MCF 10A (cell line): ENCODE measurements around the gene RAI14. TPM values are rescaled to one million over a fixed set of nuclear protein-coding genes. Genes with fewer than 3 reads are reported as not detected.

Source experiments
- BruUV-seq: library from RNA; stranded (reverse); fragments of 400-500 nt; replicated peaks from 2 replicates; lab custom pipeline; 2021; lab: Mats Ljungman, UMichigan
- CTCF ChIA-PET: fragments of 300-600 bp; sonication (Branson Sonifier 250); formaldehyde crosslinking; extraction: SDS; loops from one replicate; lab custom pipeline; 2021; ENCODE audit warnings: antibody characterized with exemption, inconsistent platforms; lab: Yijun Ruan, JAX
- POLR2A ChIA-PET: fragments of 300-600, 350-650 bp; sonication (Branson Sonifier 250); formaldehyde crosslinking; extraction: SDS; loops from one replicate; lab custom pipeline; 2020; ENCODE audit warnings: antibody characterized with exemption, inconsistent platforms; lab: Yijun Ruan, JAX
- DNase-seq: peaks from one replicate; pipeline ENCODE4 v3.0.0-alpha.2; 2018; ENCODE audit not compliant: unreplicated experiment
- H3K27ac Mint-ChIP-seq: one replicate; pipeline ENCODE4 v1.8.0; 2022; ENCODE audit warnings: mild to moderate bottlenecking, low read depth, mixed read lengths; ENCODE audit not compliant: unreplicated experiment
- H3K27me3 Mint-ChIP-seq: one replicate; pipeline ENCODE4 v1.8.0; 2022; ENCODE audit warnings: mixed read lengths; ENCODE audit not compliant: insufficient read depth, unreplicated experiment
- H3K36me3 Mint-ChIP-seq: one replicate; pipeline ENCODE4 v1.8.0; 2022; ENCODE audit warnings: mild to moderate bottlenecking, moderate library complexity, mixed read lengths; ENCODE audit not compliant: insufficient read depth, unreplicated experiment
- H3K4me1 Mint-ChIP-seq: one replicate; pipeline ENCODE4 v1.8.0; 2022; ENCODE audit warnings: mixed read lengths; ENCODE audit not compliant: insufficient read depth, unreplicated experiment
- H3K4me3 Mint-ChIP-seq: one replicate; pipeline ENCODE4 v1.8.0; 2022; ENCODE audit warnings: mild to moderate bottlenecking, moderate library complexity, mixed read lengths; ENCODE audit not compliant: unreplicated experiment
- H3K9me3 Mint-ChIP-seq: one replicate; pipeline ENCODE4 v1.8.0; 2022; ENCODE audit warnings: mixed read lengths; ENCODE audit not compliant: unreplicated experiment
- CTCF ChIP-seq: fragments of 200-600 bp; IDR thresholded peaks from one replicate; pipeline ENCODE4 v1.8.0; 2022; ENCODE audit warnings: antibody characterized with exemption, mild to moderate bottlenecking; ENCODE audit not compliant: unreplicated experiment
- intact Hi-C: fragments of 100-400 bp; cut with micrococcal nuclease; formaldehyde crosslinking; loops from 2 replicates; pipeline ENCODE4 v1.14.1; 2022
- total RNA-seq: library from RNA; stranded (reverse); gene quantifications from 2 replicates; pipeline ENCODE4 v1.2.3, GENCODE V29; 2022

The RAI14 gene
- total RNA-seq, 1 experiment from 2014 or later = 47.6 TPM

GRCh38 chr5:34803974-34804732, 148.0 kb downstream of the RAI14 start:
- no peak for TF ChIP-seq CTCF
- no peaks in the 10 kb centered on the region for H3K27me3 Mint-ChIP-seq
- intact Hi-C loops = loop anchor here (5.0 kb wide), 1 partner anchor 282 kb away; no protein-coding TSS in a partner anchor
- H3K4me3 Mint-ChIP-seq = no peak overlapping the region
- CTCF ChIA-PET = interaction anchor here (0.6 to 0.9 kb wide), 2 partner anchors 144 to 289 kb away, joined by 3 read pairs; no protein-coding TSS in a partner anchor
- H3K27ac Mint-ChIP-seq = no peak overlapping the region
- no TSS peak for BruUV-seq
- H3K9me3 Mint-ChIP-seq = no peaks in the 10 kb centered on the region
- H3K36me3 Mint-ChIP-seq = peaks cover 23% of the 10 kb centered on the region
- POLR2A ChIA-PET = no interaction called here
- DNase-seq = no peak
- H3K4me1 Mint-ChIP-seq = no peaks in the 10 kb centered on the region

GRCh38 chr5:34804913-34805312, 148.8 kb downstream of the RAI14 start:
- Mint-ChIP-seq H3K4me3 (no peak overlapping the region), H3K9me3 (no peaks in the 10 kb centered on the region), H3K4me1 (no peaks in the 10 kb centered on the region), H3K27me3 (no peaks in the 10 kb centered on the region), H3K27ac (no peak overlapping the region), H3K36me3 (peaks cover 19% of the 10 kb centered on the region)
- no peak for DNase-seq
- CTCF ChIA-PET = interaction anchor here (0.7 kb wide), 1 partner anchor 19 kb away, joined by 3 read pairs; no protein-coding TSS in a partner anchor
- BruUV-seq = no TSS peak
- POLR2A ChIA-PET = no interaction called here
- TF ChIP-seq CTCF = no peak
- intact Hi-C loops = loop anchor here (5.0 kb wide), 1 partner anchor 283 kb away; no protein-coding TSS in a partner anchor

- TF ChIP-seq CTCF = no peak
- H3K9me3 Mint-ChIP-seq = no peaks in the 10 kb centered on the region
- no peak for DNase-seq
- H3K4me1 Mint-ChIP-seq = no peaks in the 10 kb centered on the region
- intact Hi-C loops = no loop called here
- CTCF ChIA-PET = interaction anchor here (1.1 kb wide), 1 partner anchor 71 kb away, joined by 3 read pairs; no protein-coding TSS in a partner anchor
- peaks cover 10% of the 10 kb centered on the region for H3K36me3 Mint-ChIP-seq
- BruUV-seq = no TSS peak
- H3K4me3 Mint-ChIP-seq = no peak overlapping the region
- H3K27me3 Mint-ChIP-seq = no peaks in the 10 kb centered on the region
- POLR2A ChIA-PET = no interaction called here
- no peak overlapping the region for H3K27ac Mint-ChIP-seq
Measured at GRCh38 chr5:34806532-34806931, 150.4 kb downstream of the RAI14 start.

- no TSS peak for BruUV-seq
Measured at GRCh38 chr5:34811706-34812105, 155.6 kb downstream of the RAI14 start.

More at GRCh38 chr5:34811706-34812105, 155.6 kb downstream of the RAI14 start:
- peaks cover 12% of the 10 kb centered on the region for H3K36me3 Mint-ChIP-seq
- DNase-seq = no peak
- no peaks in the 10 kb centered on the region for H3K9me3 Mint-ChIP-seq
- H3K4me3 Mint-ChIP-seq = no peak overlapping the region
- H3K27ac Mint-ChIP-seq = no peak overlapping the region
- POLR2A ChIA-PET = no interaction called here
- no peaks in the 10 kb centered on the region for H3K4me1 Mint-ChIP-seq
- CTCF ChIA-PET = no interaction called here
- no peaks in the 10 kb centered on the region for H3K27me3 Mint-ChIP-seq
- no peak for TF ChIP-seq CTCF
- intact Hi-C loops = no loop called here
